Midbrain (tissue), 1 donor: Measurements from ENCODE around the gene PEAK1.

ENCODE experiments used
- DNase-seq: peaks from one replicate; lab custom pipeline; 2025; lab: John Stamatoyannopoulos, UW

Gene PEAK1

DNA sequence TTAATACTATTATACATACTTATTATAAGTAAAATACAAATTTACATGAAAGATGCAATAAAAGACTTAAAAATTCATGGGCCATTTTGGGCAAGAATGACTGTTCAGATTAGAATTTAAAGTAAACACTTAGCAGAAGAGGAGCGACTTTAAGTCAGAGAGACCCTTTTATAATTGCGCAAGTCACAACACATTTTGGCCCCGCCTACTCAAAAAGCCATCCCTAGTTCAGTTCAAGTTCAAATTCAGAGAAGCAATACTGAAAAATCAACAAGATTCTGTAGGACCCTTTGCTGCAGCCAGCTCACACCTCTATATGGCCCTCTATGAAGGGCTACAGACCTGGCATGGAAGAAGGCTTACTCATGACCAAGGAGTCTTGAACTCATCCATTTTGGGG, 64.6 kb downstream of the PEAK1 start:
- DNase-seq = no peak

DNA sequence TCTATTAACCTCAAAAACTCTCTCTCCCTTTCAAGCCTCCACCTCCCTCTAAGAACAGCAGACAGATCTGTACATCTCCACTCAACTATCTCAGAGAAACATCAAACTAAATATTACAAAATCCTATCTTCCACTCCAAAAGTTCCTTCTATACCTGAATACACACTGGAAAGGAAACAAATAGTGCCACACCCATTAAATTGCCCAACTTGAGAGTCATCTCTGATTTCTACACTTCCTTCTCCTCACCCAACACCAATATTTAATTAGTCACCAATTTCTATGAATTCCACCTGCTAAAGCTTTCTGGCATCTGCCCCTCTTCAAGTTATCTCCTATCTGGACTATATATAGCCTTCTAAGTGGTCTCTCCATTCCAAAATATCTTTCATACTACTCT, 65.8 kb downstream of the PEAK1 start:
- no peak for DNase-seq

DNA sequence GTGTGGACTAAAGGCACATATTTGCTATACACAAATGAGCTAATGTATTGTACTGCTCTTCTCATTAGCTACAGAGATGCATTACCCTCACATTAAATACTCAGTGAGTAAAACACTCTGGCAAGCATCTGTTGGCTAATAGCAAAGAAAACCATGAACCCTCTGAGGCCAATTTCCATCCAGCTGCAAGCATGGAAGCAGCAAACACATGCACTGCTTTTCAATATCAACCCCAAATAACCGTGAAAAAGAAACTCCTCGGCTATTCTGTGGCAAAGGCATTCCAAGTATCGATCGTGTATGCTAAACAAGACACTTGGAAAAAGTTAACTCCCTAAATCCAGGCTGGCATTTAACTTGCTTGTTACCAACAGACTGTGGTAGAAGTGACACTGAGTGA, 67.0 kb downstream of the PEAK1 start:
- no peak for DNase-seq

DNA sequence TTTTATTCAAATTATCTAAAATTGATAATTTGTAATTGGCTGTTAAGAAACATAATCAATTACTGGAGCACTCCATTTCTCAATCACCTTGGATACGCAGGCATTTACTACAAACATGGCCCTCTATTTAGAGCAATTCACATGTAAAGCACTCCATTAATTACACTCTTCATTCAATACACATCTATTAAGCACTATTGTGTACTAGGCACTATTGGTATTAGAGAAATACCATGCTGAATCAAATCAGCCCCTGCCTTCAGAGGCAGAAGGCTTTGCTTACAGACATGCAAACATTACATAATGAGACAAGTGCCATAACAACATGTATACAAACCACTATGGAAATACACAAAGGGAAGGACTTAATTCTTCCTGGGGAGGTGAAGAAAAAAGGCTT, 69.1 kb downstream of the PEAK1 start:
- DNase-seq = no peak

DNA sequence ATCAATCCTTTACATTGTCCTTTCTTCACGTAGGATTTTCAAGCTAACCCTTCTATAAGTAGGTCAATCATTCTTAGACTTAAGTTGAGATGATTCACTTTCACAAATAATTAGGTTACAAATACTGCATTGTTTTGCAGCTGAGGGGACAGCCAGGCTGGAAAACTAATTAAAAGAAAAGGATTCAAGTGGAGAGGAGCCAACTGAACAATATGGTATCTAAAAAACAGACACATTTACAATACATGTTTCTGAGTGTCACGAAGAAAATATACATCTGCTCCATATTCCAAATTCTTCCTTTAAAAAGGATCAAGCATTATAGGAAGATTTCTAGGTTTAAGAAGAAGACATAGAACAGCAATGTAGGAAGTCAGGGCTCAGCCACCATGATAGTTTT, 70.2 kb downstream of the PEAK1 start:
- no peak for DNase-seq

DNA sequence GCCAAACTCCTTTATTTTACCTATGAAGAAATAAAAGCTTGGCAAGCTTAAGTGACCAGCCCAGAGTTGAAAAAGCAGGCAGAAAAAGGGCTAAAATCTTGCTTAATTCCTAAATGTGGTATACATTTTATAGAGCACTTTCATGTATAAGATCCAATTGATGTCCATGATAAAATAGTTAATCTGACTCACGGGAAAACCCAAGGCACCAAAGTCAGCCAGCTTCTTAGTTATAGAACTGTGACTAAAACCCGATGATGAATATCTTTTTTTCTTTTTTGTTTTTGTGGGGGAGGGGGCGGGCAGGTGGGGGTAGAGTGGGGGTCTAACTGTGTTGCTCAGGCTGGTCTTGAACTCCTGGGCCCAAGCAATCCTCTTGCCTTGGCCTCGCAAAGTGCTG, 71.4 kb downstream of the PEAK1 start:
- DNase-seq = no peak

DNA sequence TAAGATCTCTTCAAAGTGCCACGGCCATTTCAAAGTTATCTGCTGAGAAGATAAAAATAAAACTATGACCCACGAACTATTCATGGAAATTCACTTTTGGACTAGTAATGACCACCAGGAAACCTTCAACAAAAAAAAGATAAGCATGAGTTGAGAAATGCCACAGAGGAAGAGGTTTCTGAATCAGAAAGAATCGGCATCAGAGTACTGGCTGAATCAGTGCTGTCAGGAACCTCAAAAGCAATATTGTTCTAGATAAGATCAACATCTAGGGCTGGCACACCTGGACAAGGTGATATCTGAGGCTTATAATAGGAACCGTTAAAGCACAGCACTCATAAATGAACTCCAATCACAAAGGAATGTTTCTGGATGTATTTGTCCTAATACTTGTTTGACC, 72.7 kb downstream of the PEAK1 start:
- no peak for DNase-seq

DNA sequence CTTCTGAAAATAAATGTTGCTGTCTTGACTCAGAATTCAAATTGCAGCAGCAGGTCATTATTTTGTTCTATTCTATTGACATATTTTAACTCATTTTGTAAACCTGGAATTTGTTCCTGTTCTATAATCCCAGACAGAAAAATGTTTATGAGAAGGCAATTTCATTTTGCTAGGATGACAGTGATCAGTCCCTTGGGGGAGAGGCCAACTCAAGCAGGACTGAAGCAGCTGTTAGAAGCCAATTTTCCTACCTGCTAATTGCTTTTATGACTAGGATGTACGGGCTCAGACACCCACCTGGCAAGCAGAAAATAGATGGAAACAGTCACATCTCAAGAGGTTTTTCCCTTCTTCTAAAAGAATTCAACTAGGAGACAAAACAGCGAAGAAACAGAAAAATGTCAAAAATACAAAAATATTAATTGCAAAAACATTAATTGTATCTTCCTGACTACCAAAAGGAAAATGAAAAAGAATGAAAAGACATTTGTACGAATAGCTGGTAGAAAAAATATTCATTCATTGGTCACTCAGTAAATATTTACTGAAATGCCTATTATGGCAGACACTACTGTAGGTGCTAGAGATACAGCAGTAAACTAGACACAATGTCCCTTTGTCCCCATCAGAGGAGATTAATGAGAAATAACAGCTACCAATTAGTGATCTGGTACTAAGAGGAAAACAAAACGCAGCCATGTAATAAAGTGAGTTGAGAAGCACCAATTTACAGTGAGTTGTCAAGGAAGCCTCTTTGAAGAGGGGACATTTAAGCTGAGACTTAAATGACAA, 73.5 kb downstream of the PEAK1 start:
- no peak for DNase-seq

DNA sequence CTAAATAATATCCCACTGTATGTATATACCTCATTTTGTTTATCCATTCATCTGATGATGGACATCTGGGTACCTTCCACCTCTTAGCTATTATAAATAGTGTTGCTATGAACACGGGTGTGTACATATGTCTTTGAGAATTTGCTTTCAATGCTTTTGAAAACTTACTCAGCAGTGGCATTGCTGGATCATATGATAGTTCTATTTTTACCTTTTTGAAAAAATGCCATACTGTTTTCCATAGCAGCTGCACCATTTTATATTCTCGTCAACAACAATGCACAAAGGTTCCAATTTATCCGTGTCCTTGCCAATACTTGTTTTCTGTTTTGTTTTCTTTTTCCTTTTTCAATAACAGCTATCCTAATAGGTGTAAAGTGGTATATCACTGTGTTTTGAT, 77.1 kb downstream of the PEAK1 start:
- no peak for DNase-seq

DNA sequence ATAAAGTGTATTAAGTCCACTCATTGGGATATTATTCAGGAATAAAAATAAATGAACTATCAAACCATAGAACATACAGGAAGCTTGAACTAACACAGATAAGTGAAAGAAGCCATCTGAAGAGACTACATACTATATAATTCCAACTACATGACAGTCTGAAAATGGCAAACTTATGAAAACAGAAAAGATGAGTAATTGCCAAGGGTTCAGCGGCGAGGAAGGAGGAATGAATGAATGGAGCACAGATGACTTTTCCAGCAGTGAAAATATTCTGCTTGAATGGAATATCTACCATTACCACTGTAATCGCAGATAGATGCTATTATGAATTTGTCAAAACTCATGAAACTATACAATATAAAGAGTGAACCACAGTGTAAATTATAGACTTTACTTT, 79.7 kb downstream of the PEAK1 start:
- DNase-seq = no peak

DNA sequence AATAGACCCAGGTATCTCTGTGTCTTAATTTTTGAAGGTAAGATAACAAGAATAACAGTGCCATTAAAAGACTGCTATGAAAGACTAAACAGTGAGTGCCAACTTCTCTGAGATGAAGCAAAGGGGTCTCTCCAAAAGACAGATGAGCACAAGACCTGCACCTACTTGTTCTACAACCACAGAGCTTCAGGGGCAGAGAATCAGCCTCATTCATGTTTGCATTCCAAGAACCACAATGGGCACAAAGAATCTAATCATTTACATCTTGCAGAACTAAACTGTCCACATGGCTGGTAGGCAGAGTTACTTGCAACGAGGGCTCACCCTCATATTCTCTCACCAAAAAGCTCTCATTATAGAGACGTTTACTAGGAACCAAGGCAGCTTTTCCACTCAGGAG, 83.9 kb downstream of the PEAK1 start:
- no peak for DNase-seq

DNA sequence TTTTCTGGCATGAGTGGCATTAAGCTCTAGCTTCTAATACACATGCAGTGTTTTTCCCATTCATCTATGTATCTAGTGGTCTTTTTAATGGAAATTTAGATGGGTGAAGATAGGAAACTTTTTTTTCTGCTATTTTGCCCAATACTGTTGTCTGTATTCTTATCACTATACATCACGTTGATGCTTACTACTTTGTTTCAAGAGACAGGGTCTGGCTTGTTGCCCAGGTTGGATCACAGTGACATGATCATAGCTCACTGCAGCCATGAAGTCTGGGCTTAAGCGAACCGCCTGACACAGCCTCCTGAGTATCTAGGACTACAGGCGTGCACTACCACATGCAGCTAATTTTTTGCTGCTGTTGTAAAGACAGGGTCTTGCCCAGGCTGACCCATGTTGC, 84.6 kb downstream of the PEAK1 start:
- peak; percentile 21 for DNase-seq

DNA sequence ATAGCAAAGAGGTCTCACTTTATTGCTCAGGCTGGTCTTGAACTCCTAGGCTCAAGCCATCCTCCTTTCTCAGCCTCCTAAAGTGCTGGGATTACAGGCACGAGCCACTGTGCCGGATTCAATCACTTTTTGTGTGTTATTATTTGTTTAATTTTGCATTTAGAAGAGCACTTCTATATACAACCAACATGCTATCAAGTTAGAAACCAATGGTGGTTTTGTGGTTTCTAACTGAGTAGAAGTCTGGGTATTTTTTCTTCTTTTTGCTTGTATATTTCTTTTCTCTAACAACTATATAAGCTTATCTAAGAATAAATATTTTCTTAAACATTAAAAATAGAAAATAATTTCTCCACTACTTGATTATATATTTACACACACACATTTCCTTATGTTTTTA, 86.7 kb downstream of the PEAK1 start:
- DNase-seq = no peak

DNA sequence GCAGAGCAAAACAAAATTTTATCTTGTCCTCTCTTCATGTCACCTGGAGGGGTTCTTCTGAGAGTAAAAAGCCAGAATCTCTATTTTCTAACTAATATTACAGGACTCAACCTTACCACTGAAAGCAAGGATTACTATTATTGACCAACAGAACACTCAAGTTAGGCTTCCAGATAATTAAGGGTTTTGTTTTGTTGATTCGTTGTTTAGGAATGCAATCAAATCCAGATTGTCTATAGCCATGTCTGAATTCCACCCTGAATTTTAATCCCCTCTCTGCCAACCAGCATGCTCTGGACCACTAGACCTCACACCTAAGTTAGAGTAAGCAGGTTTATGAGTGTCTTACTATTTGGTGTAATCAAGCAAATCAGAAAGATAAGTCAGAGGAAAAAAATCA, 90.7 kb downstream of the PEAK1 start:
- no peak for DNase-seq

DNA sequence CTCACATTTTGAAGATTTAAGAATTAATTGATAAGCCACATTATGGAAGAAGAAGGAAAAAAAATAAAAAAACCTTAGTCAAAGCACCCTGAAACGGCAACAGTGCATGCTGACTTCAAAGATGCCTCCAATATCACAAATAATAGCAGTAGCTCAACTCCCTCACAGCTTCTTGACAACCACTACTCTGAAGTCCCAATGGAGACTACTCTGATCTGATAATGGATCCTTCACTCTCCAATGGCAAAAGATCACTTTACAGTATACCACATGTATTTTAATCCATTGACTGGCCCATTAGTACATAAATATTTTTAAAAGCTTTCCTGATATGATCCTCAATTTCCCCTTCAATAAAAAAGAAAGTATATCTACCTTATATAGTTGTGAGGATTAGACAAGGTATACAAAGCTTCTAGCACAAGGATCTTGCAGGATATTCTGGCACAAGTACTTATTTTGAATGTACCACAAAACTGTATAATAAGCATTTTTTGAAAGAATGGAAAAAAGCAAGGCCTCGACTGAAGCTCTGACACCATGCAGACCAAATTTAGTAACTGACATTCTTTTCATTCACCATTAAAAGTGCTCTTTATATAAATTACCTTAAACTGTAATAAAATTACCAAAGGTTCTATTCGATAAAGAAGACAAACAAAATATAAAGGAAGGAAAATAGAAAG, 91.9 kb downstream of the PEAK1 start:
- no peak for DNase-seq

DNA sequence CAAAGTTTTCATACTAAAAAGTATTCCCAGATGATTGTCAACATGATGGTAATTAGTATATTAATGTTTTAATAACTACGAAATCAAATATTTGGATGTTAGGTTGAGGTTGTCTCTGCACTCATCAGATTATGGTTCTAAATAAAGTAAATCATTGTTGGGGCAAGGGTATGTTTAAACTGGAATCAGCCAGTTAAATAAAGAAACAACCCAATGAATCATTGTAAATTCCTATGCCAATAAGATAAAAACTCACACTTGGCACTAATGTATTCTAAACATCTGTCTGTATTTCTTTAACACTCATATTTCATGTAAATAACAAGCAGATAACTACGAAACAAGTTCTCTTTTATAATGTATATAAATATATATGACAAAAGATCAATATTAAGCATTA, 92.7 kb downstream of the PEAK1 start:
- no peak for DNase-seq

DNA sequence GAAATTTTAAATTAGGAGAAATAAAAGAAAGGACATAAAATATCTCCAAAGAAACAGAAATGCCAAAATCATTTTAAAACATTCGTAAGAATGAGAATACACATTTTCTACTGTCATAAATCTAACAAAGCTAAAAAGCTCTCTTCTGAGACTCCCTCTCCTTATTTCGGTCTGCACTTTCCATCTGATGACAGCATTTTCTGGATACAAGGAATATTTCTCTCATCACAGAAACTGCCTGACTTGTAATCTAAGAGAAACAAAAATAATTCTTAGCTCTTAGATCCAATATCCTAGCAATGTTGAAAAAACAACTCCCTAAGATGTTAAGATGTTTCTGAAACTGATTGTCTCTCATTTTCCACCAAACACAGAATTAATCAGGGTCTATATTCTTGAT, 93.5 kb downstream of the PEAK1 start:
- DNase-seq = no peak

DNA sequence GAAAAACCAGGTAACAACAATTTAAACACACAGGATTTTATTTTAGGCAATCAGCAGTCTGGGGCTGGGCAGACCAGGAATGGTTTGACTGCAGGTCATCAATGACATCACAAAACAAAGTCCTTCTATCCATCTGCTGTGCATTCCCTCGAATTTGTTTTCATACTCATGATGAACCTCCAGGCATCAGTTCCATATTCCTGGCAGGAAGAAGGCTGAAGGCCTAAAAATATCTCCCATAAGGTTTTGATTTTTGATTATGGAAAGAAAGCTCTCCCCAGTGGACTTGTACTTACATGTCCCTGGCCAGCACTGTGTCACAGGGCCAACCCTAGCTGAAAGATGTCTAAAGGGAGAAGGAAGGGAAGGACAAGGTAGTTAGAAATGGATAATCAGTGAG, 107.4 kb downstream of the PEAK1 start:
- no peak for DNase-seq

DNA sequence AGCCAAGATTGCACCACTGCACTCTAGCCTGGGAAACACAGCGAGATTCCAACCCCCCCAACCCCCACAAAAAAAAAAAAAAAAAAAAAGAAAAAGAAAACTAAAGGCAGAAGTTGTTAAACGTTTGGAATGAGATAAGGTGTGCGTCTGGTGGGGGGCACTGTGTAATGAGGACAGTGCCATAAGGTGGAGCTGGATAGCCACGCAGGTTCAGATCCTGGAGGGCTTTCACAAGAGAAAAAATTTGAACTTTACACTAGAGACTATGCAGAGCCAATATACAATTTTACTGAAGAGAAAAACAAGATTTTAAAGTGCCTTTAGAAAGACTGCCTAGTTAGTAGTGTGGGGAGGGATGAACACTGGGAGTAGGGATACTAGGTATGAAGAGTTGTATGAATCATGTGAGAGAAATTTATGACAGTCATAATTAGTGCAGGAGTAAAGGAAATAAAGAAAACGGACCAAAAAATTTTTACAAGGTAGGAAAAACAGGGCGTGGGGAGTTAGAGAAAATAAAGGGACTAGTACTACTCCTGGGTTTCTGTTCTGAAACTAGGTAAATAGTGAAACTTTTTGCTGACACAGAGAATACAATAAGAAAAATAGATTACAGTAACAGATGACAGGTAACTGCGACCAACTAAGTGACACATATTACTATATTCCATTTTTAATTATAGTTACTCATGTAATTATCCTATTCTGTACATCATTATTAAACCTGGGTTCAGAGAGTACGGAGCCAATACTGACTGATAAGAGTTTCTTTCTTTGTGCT, 108.1 kb downstream of the PEAK1 start:
- no peak for DNase-seq

DNA sequence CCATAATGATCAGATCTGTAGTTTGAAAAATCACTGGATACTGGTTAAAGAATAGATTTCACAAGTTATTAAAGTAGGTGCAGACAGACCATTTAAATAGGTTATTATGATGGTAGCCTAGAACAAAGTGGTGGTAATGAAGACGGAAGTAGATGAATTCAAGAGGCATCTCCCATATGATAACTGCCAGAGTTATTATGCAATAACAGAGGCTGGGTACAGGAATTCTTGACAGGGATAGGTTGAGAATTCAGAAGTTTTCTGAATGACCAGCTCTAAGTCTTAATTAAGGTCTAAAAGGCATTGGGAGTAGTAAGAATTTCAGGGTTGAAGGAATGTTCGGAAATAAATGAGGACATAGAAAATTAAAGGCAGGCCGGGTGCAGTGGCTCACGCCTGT, 108.9 kb downstream of the PEAK1 start:
- DNase-seq = no peak

DNA sequence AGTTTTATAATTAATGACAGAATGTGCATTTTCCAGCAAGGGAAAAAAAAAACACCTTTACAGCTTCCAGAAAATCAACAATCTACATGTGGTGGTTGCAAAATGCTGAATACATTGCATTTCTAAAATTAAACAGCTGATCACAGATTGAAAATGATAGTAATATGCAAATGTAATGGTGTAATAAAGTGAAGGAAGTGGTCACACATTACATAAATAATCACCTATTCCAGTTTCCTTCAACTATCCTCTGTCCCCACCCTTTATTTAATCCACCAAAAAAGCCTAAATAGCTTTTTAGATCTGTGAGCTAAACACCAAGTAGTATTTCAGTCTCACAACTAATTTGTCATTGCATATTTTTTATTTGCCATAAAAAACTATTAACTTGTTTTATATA, 110.5 kb downstream of the PEAK1 start:
- no peak for DNase-seq

DNA sequence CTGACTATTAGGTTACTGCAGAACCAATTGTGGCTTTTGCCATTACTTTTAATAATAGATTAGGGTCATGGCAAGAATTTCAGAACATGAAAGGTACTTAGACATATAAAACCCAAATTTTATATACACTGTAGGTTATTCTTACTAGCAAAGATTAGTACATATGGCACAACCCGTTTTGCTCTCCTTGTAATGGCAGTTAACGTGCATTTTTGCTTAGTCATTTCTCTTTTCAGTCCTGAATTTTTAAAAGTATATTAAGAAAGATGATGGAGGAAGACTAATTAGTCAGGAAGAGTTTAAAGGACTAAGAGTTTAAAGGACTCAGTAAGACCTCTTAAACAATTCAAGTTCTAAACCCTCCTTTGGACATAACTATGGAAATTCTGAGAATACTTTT, 114.0 kb downstream of the PEAK1 start:
- DNase-seq = no peak

DNA sequence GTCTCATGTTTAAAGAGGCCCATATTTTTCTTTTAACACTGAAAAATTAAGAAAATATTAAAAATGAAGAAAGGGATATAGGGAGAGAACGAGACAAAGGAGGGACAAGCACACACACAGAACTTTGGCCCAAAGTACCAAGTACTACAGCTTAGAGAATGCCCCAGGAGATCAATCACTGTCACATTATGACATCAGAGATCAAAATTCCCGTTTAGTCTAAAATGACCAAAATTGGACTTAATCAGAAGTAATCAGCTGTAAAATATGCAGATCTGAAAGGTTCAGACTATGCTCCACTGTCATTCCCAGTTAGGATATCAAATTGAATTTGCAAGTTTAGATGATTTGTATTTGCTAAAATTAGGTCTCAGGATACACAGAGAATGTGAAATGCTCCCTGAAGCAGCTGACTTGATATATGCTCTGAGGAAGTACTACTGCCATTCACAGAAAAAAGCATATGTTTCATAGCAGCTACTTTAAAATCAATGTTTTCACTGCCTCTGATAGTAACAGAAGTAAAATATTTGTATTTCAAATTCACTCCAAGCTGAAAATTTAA, 123.0 kb downstream of the PEAK1 start:
- DNase-seq = no peak
